Measurements from ENCODE around the gene RGS13.

DNA sequence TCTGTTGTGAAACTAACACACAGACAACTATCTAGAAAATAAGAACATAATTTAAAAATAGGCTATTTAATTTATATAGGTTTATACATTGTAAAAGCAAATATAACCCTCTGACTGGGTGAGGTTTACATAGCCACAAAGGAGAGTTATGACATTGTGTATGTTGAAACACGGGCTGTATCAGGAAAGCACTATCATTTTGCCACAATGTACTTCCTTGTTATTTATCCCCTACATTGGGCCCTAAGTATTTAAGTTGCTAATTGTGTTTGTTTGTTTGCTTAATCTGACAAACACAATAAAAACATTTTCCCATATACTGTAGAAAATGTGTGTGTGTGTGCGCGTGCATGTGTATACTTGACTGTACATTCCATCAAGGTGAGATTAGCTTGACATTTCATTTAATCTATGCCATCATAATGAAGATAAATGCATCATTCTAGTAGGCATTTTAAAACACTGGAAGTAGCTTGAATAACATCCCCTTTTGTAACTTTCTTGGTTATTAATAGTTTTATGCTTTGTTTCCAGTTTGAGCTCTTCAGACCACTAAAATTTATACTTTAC, 72.1 kb downstream of the RGS13 start:
- TF ChIP-seq, protein P1, sequence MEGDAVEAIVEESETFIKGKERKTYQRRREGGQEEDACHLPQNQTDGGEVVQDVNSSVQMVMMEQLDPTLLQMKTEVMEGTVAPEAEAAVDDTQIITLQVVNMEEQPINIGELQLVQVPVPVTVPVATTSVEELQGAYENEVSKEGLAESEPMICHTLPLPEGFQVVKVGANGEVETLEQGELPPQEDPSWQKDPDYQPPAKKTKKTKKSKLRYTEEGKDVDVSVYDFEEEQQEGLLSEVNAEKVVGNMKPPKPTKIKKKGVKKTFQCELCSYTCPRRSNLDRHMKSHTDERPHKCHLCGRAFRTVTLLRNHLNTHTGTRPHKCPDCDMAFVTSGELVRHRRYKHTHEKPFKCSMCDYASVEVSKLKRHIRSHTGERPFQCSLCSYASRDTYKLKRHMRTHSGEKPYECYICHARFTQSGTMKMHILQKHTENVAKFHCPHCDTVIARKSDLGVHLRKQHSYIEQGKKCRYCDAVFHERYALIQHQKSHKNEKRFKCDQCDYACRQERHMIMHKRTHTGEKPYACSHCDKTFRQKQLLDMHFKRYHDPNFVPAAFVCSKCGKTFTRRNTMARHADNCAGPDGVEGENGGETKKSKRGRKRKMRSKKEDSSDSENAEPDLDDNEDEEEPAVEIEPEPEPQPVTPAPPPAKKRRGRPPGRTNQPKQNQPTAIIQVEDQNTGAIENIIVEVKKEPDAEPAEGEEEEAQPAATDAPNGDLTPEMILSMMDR (conservative IDR thresholded peaks at IDR 0.05; ENCODE audit: low read depth in 2 of 2) = no peak
- TF ChIP-seq EZH2 (IDR thresholded peaks at IDR 0.05; ENCODE audit: low read depth, unreplicated experiment) = no peak
